ENCODE data around the gene CMSS1. TPM values are rescaled to one million over a fixed set of nuclear protein-coding genes. Genes with fewer than 3 reads are reported as not detected.

Gene CMSS1
- total RNA-seq, 1 donor from 2014 or later = 35.7 TPM

DNA sequence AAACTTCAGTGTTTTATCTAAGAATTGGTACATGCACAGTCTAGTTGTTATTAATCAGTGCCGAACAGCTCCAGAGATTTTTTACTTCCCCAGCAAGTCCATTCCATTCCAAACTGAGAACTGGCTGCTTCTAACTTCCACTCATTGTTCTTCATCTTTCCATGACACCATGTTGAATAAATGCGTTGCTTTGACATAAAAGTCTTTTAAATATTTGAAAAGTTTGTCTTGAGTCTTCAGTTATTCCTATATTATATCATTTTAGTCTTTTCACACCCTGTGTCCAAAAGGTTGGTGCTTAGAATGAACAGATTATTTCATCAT, 65.4 kb downstream of the CMSS1 start:
- no peak for TF ChIP-seq CTCF (IDR thresholded peaks at IDR 0.05; ENCODE audit: unreplicated experiment)
- H3K4me3 Mint-ChIP-seq (ENCODE audit: low read depth) = no peak overlapping the region
- no peak for DNase-seq (ENCODE audit: low spot score, unreplicated experiment)
- H3K9me3 Mint-ChIP-seq (ENCODE audit: low read depth) = no peaks in the 10 kb centered on the region
- H3K36me3 Mint-ChIP-seq (ENCODE audit: insufficient read depth) = no peaks in the 10 kb centered on the region
- H3K27me3 Mint-ChIP-seq = no peaks in the 10 kb centered on the region
- peaks cover 18% of the 10 kb centered on the region for H3K4me1 Mint-ChIP-seq (ENCODE audit: low read depth)
- no peak overlapping the region for H3K27ac Mint-ChIP-seq

GRCh38 chr3:99883693-99884092, 66.0 kb downstream of the CMSS1 start:
- Mint-ChIP-seq H3K9me3 (ENCODE audit: low read depth) (no peaks in the 10 kb centered on the region), H3K4me1 (ENCODE audit: low read depth) (peaks cover 18% of the 10 kb centered on the region), H3K4me3 (ENCODE audit: low read depth) (no peak overlapping the region), H3K36me3 (ENCODE audit: insufficient read depth) (no peaks in the 10 kb centered on the region), H3K27ac (no peak overlapping the region), H3K27me3 (no peaks in the 10 kb centered on the region)
- TF ChIP-seq CTCF (IDR thresholded peaks at IDR 0.05; ENCODE audit: unreplicated experiment) = no peak
- DNase-seq (ENCODE audit: low spot score, unreplicated experiment) = no peak

GRCh38 chr3:99884484-99884883, 66.8 kb downstream of the CMSS1 start:
- H3K27me3 Mint-ChIP-seq = no peaks in the 10 kb centered on the region
- DNase-seq (ENCODE audit: low spot score, unreplicated experiment) = no peak
- TF ChIP-seq CTCF (IDR thresholded peaks at IDR 0.05; ENCODE audit: unreplicated experiment) = no peak
- no peaks in the 10 kb centered on the region for H3K36me3 Mint-ChIP-seq (ENCODE audit: insufficient read depth)
- H3K27ac Mint-ChIP-seq = peak overlapping the region; percentile 55
- H3K4me1 Mint-ChIP-seq (ENCODE audit: low read depth) = peaks cover 18% of the 10 kb centered on the region
- H3K4me3 Mint-ChIP-seq (ENCODE audit: low read depth) = no peak overlapping the region
- H3K9me3 Mint-ChIP-seq (ENCODE audit: low read depth) = no peaks in the 10 kb centered on the region

DNA sequence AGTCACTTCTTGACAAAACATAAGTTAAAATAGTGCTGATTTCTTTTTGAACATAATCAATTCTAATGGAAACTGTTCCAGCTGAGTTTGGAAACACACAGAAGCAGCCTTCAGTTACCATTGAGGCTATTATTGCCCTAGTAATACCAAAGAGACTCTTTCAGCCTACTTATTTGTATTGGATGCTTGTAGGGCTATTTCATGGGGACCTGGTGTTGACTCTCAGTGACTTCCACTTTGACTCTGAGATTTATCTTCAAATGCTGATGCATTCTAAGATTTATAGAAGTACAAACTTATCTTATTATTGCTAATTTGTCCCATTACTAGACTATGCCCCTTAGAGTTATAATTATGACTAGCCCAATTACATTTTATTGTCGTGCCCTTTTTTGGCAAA, 67.4 kb downstream of the CMSS1 start:
- no peak for DNase-seq (ENCODE audit: low spot score, unreplicated experiment)
- TF ChIP-seq CTCF (IDR thresholded peaks at IDR 0.05; ENCODE audit: unreplicated experiment) = no peak
- Mint-ChIP-seq H3K27ac (peak overlapping the region; percentile 55), H3K27me3 (no peaks in the 10 kb centered on the region), H3K36me3 (ENCODE audit: insufficient read depth) (no peaks in the 10 kb centered on the region), H3K4me3 (ENCODE audit: low read depth) (no peak overlapping the region), H3K9me3 (ENCODE audit: low read depth) (no peaks in the 10 kb centered on the region), H3K4me1 (ENCODE audit: low read depth) (peaks cover 18% of the 10 kb centered on the region)

GRCh38 chr3:99885851-99886250, 68.2 kb downstream of the CMSS1 start:
- Mint-ChIP-seq H3K4me3 (ENCODE audit: low read depth) (no peak overlapping the region), H3K27me3 (no peaks in the 10 kb centered on the region), H3K9me3 (ENCODE audit: low read depth) (no peaks in the 10 kb centered on the region), H3K4me1 (ENCODE audit: low read depth) (peaks cover 18% of the 10 kb centered on the region), H3K27ac (no peak overlapping the region), H3K36me3 (ENCODE audit: insufficient read depth) (no peaks in the 10 kb centered on the region)
- TF ChIP-seq CTCF (IDR thresholded peaks at IDR 0.05; ENCODE audit: unreplicated experiment) = no peak
- no peak for DNase-seq (ENCODE audit: low spot score, unreplicated experiment)

Data from progenitor cell of endocrine pancreas (in vitro differentiated cells).